ENCODE data around the gene XPO5.

The XPO5 gene

DNA sequence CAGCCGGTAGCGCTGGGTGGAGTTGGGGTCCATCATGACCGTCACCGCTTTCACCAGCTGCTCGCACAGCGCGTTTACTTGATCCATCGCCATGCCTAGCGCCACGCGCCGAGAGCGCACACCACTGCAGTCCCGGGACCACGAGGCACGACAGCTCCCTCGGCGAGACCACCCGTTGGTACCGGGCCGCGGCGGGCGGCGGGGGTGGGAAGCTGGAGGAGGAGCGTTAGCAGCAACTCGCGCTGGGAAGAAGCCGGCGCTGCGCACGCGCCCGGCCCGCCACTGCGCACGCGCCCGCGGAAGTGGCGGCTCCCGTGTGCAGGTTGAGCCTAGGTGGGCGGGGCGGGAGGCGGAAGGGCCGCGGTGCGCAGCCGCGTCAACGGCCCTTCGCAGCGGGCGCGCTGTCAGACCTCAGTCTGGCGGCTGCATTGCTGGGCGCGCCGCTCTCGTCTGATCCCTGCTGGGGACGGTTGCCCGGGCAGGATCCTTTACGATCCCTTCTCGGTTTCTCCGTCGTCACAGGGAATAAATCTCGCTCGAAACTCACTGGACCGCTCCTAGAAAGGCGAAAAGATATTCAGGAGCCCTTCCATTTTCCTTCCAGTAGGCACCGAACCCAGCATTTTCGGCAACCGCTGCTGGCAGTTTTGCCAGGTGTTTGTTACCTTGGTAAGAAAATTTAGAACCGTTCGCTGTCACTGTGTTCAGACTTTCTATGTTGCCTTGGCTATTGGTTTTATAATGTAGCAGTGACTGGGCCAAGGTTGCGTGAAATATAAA lies at the start of gene XPO5, which contains the start of gene POLH:
Gene XPO5 (minus strand): TSS at position 267 of the 780 bp plus-strand sequence. CDS start 174 bp downstream, at position 93.
Gene POLH (plus strand): TSS at position 414 of the 780 bp plus-strand sequence. CDS start 6,135 bp downstream, outside the sequence.
- TF ChIP-seq, protein P1, sequence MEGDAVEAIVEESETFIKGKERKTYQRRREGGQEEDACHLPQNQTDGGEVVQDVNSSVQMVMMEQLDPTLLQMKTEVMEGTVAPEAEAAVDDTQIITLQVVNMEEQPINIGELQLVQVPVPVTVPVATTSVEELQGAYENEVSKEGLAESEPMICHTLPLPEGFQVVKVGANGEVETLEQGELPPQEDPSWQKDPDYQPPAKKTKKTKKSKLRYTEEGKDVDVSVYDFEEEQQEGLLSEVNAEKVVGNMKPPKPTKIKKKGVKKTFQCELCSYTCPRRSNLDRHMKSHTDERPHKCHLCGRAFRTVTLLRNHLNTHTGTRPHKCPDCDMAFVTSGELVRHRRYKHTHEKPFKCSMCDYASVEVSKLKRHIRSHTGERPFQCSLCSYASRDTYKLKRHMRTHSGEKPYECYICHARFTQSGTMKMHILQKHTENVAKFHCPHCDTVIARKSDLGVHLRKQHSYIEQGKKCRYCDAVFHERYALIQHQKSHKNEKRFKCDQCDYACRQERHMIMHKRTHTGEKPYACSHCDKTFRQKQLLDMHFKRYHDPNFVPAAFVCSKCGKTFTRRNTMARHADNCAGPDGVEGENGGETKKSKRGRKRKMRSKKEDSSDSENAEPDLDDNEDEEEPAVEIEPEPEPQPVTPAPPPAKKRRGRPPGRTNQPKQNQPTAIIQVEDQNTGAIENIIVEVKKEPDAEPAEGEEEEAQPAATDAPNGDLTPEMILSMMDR (conservative IDR thresholded peaks at IDR 0.05; ENCODE audit: low read length): peak; percentile 30
- DNase-seq (ENCODE audit: low read depth): peak; percentile 91

DNA sequence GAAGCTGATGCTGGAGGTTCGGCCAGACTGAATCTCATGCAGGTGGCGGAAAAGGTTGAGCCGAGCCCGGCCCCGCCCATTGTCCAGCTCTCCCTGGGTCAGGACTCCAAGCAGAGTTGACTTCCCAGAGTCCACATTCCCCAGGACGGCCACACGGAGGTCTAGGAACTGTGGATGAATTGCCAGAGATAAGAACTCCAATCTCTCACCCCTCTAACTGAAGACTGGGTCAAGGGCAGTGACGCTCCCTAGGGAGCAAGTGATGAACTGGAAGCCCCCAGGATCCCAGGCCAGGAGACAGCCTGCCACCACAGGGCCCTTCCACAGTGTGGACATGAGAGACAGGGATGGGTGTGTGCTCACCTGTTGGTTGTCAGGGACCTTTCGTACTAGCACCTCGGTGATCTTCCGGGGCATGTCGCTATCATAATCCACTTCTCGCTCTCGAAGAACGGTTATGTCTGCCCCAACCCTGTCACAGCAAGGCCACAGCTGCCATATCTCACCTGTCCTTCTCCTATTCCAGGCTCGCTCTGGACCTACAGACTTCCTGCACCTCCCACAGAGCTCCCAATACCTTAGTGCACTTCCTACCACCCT lies 49.7 kb upstream of the XPO5 start:
- no peak for DNase-seq (ENCODE audit: low read depth)
- TF ChIP-seq, protein P1 (conservative IDR thresholded peaks at IDR 0.05; ENCODE audit: low read length): no peak

More for the DNA sequence above, at the start of gene XPO5, which contains the start of gene POLH:
- H3K4me3 ChIP-seq (ENCODE audit: low read length): peak within 1 kb of the TSS; percentile 79

GRCh38 chr6:43624786-43625288 lies 49.0 kb upstream of the XPO5 start:
- DNase-seq (ENCODE audit: low read depth): no peak
- TF ChIP-seq, protein P1 (conservative IDR thresholded peaks at IDR 0.05; ENCODE audit: low read length): no peak
- no peak overlapping the region for H3K4me3 ChIP-seq (ENCODE audit: low read length)

More for the DNA sequence above, 49.7 kb upstream of the XPO5 start:
- no peak overlapping the region for H3K4me3 ChIP-seq (ENCODE audit: low read length)

DNA sequence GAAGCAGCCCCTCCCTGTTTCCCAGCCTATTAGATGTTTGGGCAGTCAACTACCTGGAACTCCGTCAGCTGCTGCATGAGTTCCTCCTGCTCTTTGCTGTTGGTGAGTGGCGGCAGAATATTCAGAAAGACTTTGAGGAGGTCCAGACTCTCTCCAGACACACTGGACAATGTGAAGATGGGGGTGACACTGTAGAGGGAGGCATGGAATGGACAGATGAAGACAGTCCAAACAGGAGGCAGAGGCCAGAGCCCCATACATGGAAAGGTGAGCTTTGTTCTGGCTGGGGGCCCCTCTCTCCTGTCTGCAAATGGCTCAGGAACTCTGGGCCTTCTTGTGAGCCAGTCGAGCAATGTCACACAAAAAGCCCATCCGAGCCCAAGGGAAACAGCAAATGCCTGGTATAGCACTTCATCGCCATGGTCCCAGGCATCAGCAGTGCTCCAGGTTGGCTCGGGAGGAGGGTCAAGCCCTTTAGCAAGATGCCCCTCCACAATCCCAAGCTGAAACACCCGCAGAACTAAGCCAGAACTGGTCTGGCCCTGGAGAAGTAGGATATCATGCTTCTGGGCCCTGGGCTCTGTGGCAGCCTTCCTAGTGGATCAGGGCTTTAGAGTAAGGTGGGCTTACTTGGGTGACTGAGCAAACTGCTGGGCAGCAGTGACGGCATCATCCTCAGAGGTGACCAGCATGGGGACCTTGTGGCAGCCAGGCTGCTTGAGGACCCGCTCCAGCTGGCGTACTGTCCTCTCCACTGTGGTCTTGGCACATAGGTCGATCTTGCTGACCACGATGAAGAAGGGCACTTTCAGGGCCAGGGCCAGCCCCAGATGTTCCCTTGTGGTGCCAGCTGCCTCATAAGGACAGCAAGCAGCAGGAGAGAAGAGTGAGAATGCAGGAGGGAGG lies 48.3 kb upstream of the XPO5 start:
- TF ChIP-seq, protein P1 (conservative IDR thresholded peaks at IDR 0.05; ENCODE audit: low read length): no peak
- H3K4me3 ChIP-seq (ENCODE audit: low read length): no peak overlapping the region
- DNase-seq (ENCODE audit: low read depth): no peak

- TF ChIP-seq, protein P1 (conservative IDR thresholded peaks at IDR 0.05; ENCODE audit: low read length): no peak
- H3K4me3 ChIP-seq (ENCODE audit: low read length): no peak overlapping the region
- no peak for DNase-seq (ENCODE audit: low read depth)
Measured at GRCh38 chr6:43622541-43622940, 46.7 kb upstream of the XPO5 start.

DNA sequence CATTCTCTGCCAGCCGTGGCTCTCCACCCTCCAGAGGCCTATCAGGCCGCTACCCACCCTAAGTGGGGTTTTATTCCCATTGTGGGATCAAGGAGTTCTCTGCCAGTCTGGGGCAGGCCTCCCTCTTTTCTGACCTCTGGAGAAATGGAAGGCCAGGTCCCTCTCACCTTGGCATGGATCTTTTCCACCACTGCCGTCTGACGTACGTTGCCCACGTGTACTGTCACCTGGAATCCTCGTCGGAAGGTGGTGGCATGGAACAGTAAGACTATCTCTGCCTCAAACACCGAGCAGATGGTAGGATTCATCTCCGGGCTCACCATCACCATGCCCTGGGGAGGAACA lies 46.0 kb upstream of the XPO5 start:
- TF ChIP-seq, protein P1 (conservative IDR thresholded peaks at IDR 0.05; ENCODE audit: low read length): no peak
- no peak overlapping the region for H3K4me3 ChIP-seq (ENCODE audit: low read length)
- DNase-seq (ENCODE audit: low read depth): no peak

Measured in AG10803 (cell line).